Activated CD4-positive, alpha-beta T cell treated with anti-CD3 and anti-CD28 coated beads, Interleukin-2, amount 50 U/mL, for 16 hours (primary cell): Measurements from ENCODE around the gene CST3.
"Not testable (repeated sequence)": the region's sequence is repeated elsewhere in the genome, so short reads cannot be mapped to it uniquely, and the experiment has no call there.

Experiments
- DNase-seq: peaks from one replicate; pipeline ENCODE4 v3.0.0-alpha.2; 2020

The CST3 gene

GRCh38 chr20:23661002-23661429, 23.3 kb upstream of the CST3 start:
- DNase-seq = no peak

GRCh38 chr20:23659989-23660837, 22.5 kb upstream of the CST3 start:
- DNase-seq = no peak

- DNase-seq = not testable (repeated sequence)
These were observed 21.8 kb upstream of the CST3 start for GRCh38 chr20:23659610-23659988.

GRCh38 chr20:23658989-23659609, 21.3 kb upstream of the CST3 start:
- DNase-seq = no peak

- DNase-seq = no peak
These were observed 20.6 kb upstream of the CST3 start for GRCh38 chr20:23658336-23658735.

- no peak for DNase-seq
These were observed 19.4 kb upstream of the CST3 start for GRCh38 chr20:23657202-23657601.

GRCh38 chr20:23656372-23656771, 18.6 kb upstream of the CST3 start:
- DNase-seq = no peak

GRCh38 chr20:23655491-23656211, 17.9 kb upstream of the CST3 start:
- no peak for DNase-seq

- no peak for DNase-seq
These were observed 17.0 kb upstream of the CST3 start for GRCh38 chr20:23654717-23655116.

- no peak for DNase-seq
These were observed 16.2 kb upstream of the CST3 start for GRCh38 chr20:23654000-23654399.

- DNase-seq = no peak
These were observed 15.7 kb upstream of the CST3 start for GRCh38 chr20:23653400-23653938.

- no peak for DNase-seq
These were observed 15.2 kb upstream of the CST3 start for GRCh38 chr20:23652926-23653325.

GRCh38 chr20:23652371-23652770, 14.6 kb upstream of the CST3 start:
- no peak for DNase-seq

- no peak for DNase-seq
These were observed 13.4 kb upstream of the CST3 start for GRCh38 chr20:23651117-23651516.

GRCh38 chr20:23649830-23650417, 12.2 kb upstream of the CST3 start:
- DNase-seq = no peak

GRCh38 chr20:23649242-23649641, 11.5 kb upstream of the CST3 start:
- DNase-seq = no peak

- DNase-seq = no peak
These were observed 9.6 kb upstream of the CST3 start for GRCh38 chr20:23647346-23647745.

GRCh38 chr20:23646106-23646873, 8.5 kb upstream of the CST3 start:
- no peak for DNase-seq

GRCh38 chr20:23645575-23645974, 7.8 kb upstream of the CST3 start:
- no peak for DNase-seq

GRCh38 chr20:23644164-23644563, 6.4 kb upstream of the CST3 start:
- no peak for DNase-seq

- DNase-seq = no peak
These were observed 5.9 kb upstream of the CST3 start for GRCh38 chr20:23643659-23644058.
